OCI-LY1 (cell line): ENCODE results near the gene TRIM2.

Experiments
- CTCF ChIP-seq: fragments of 200-600 bp; sonication (generic), shearing (Covaris generic); IDR thresholded peaks from 2 replicates; pipeline ENCODE4 v1.5.1; 2017; ENCODE audit warnings: mild to moderate bottlenecking, antibody characterized with exemption, low read length, moderate library complexity, mixed read lengths
- EZH2 ChIP-seq: fragments of 200-600 bp; sonication (generic), shearing (Covaris generic); IDR thresholded peaks from 2 replicates; pipeline ENCODE4 v1.8.0; 2017; ENCODE audit warnings: borderline replicate concordance, mixed run types, mild to moderate bottlenecking, antibody characterized with exemption, low read length, moderate library complexity, mixed read lengths

DNA sequence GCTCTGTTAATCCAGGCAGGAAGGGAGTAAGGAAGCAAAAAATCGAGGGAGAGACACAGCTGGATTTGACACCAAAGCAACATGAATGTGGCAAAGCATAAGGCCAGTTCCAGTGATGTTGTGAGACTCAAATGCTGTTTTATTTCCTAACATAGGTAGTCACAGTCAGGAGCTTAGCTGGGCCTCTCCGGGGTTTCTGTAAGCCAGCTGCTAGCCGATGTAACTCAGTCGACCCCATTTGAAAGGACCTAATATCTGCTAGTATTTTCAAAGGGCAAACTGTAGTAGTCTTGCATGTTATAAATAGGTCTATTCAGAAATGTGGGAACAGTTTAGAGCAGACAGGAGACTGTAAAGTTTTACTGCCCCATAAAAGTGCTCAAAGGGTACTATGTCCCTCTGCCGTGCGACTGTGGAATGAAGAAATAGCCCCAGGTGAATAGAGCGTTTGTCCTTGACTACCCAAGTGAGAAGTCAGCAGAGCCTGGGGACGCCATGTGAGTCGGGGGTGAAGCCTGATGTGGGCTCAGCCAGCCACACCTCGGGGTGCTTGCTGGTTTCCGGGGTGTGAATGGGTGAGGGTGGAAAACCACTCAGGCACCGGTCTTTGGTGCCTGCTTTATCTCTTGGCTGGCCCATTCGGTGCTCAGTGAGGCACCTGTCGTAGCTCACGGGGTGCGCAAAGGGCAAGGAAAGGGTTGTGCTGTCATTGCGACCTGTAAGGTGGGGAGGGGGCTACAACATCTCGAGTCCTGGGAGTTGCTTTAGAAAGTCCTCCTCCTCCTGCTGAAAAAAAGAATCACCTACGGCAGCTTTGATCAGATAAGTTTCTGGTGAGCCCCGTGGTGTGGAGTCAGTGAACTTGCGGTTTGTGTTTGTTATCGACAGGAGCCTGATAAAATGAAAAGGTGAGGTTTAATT lies 745 bp downstream of the TRIM2 start:
- no peak for TF ChIP-seq CTCF
- no peak for TF ChIP-seq EZH2
